Measurements from ENCODE around the gene NECTIN1.

The NECTIN1 gene

GRCh38 chr11:119710417-119710816 is 18.6 kb downstream of the NECTIN1 start:
- DNase-seq = no peak

GRCh38 chr11:119709638-119710346 is 19.2 kb downstream of the NECTIN1 start:
- DNase-seq = peak; percentile 12

GRCh38 chr11:119709171-119709570 is 19.8 kb downstream of the NECTIN1 start:
- no peak for DNase-seq

- DNase-seq = no peak
These were observed 20.6 kb downstream of the NECTIN1 start for GRCh38 chr11:119708384-119708783.

GRCh38 chr11:119706887-119707286 is 22.1 kb downstream of the NECTIN1 start:
- no peak for DNase-seq

- DNase-seq = no peak
These were observed 23.0 kb downstream of the NECTIN1 start for GRCh38 chr11:119706029-119706428.

- DNase-seq = no peak
These were observed 23.6 kb downstream of the NECTIN1 start for GRCh38 chr11:119705362-119705761.

GRCh38 chr11:119704849-119705248 is 24.2 kb downstream of the NECTIN1 start:
- DNase-seq = no peak

- DNase-seq = no peak
These were observed 27.1 kb downstream of the NECTIN1 start for GRCh38 chr11:119701591-119702549.

GRCh38 chr11:119700536-119701346 is 28.3 kb downstream of the NECTIN1 start:
- DNase-seq = no peak

- DNase-seq = no peak
These were observed 29.0 kb downstream of the NECTIN1 start for GRCh38 chr11:119700030-119700429.

GRCh38 chr11:119699227-119699626 is 29.8 kb downstream of the NECTIN1 start:
- DNase-seq = no peak

GRCh38 chr11:119697882-119698281 is 31.1 kb downstream of the NECTIN1 start:
- no peak for DNase-seq

GRCh38 chr11:119697445-119697844 is 31.6 kb downstream of the NECTIN1 start:
- no peak for DNase-seq

GRCh38 chr11:119696378-119697222 is 32.4 kb downstream of the NECTIN1 start:
- DNase-seq = no peak

GRCh38 chr11:119694334-119694733 is 34.7 kb downstream of the NECTIN1 start:
- no peak for DNase-seq

- DNase-seq = no peak
These were observed 35.7 kb downstream of the NECTIN1 start for GRCh38 chr11:119693253-119693815.

GRCh38 chr11:119692540-119692820 is 36.5 kb downstream of the NECTIN1 start:
- no peak for DNase-seq

- DNase-seq = no peak
These were observed 37.1 kb downstream of the NECTIN1 start for GRCh38 chr11:119691701-119692539.

- DNase-seq = peak; percentile 45
These were observed 37.9 kb downstream of the NECTIN1 start for GRCh38 chr11:119691020-119691666.

- no peak for DNase-seq
These were observed 39.7 kb downstream of the NECTIN1 start for GRCh38 chr11:119689302-119689701.
